Stimulated activated CD4-positive, alpha-beta T cell treated with anti-CD3 and anti-CD28 coated beads, Interleukin-1b, Interleukin-23, amount 100 ng/mL, for 1 hour (primary cell): ENCODE data around the gene SND1.
"Not testable (repeated sequence)": the region's sequence is repeated elsewhere in the genome, so short reads cannot be mapped to it uniquely, and the experiment has no call there.

Source experiments
- DNase-seq, 2 donors: peaks; one replicate each; pipeline ENCODE4 v3.0.0-alpha.2; 2020; ENCODE audit warnings: low read depth in 2 of 2

The SND1 gene

GRCh38 chr7:127831318-127832219 lies 179.6 kb downstream of the SND1 start:
- DNase-seq, result no peak

- DNase-seq, result no peak
Measured at GRCh38 chr7:127832592-127832991, 180.6 kb downstream of the SND1 start.

GRCh38 chr7:127833641-127834040 lies 181.6 kb downstream of the SND1 start:
- DNase-seq, result no peak

- no peak for DNase-seq
Measured at GRCh38 chr7:127835679-127836078, 183.7 kb downstream of the SND1 start.

- DNase-seq, result not testable (repeated sequence)
Measured at GRCh38 chr7:127837816-127838410, 185.9 kb downstream of the SND1 start.

- DNase-seq, result no peak
Measured at GRCh38 chr7:127838816-127839415, 186.9 kb downstream of the SND1 start.

GRCh38 chr7:127840226-127840951 lies 188.4 kb downstream of the SND1 start:
- DNase-seq, result no peak

GRCh38 chr7:127844165-127844564 lies 192.2 kb downstream of the SND1 start:
- DNase-seq, result no peak

- DNase-seq, result no peak
Measured at GRCh38 chr7:127844707-127845331, 192.8 kb downstream of the SND1 start.

GRCh38 chr7:127845522-127846214 lies 193.7 kb downstream of the SND1 start:
- no peak for DNase-seq

GRCh38 chr7:127847641-127848040 lies 195.6 kb downstream of the SND1 start:
- no peak for DNase-seq

GRCh38 chr7:127848241-127848640 lies 196.2 kb downstream of the SND1 start:
- no peak for DNase-seq

GRCh38 chr7:127850195-127850594 lies 198.2 kb downstream of the SND1 start:
- no peak for DNase-seq

GRCh38 chr7:127854383-127854782 lies 202.4 kb downstream of the SND1 start:
- DNase-seq, result no peak

GRCh38 chr7:127857464-127857841 lies 205.5 kb downstream of the SND1 start:
- no peak for DNase-seq

- no peak for DNase-seq
Measured at GRCh38 chr7:127858091-127858914, 206.3 kb downstream of the SND1 start.

GRCh38 chr7:127858915-127859189 lies 206.9 kb downstream of the SND1 start:
- DNase-seq, result no peak

GRCh38 chr7:127859330-127859729 lies 207.3 kb downstream of the SND1 start:
- no peak for DNase-seq

- no peak for DNase-seq
Measured at GRCh38 chr7:127862525-127862924, 210.5 kb downstream of the SND1 start.

- no peak for DNase-seq
Measured at GRCh38 chr7:127863082-127863481, 211.1 kb downstream of the SND1 start.
